Measurements from ENCODE around the gene TNFSF4. TPM values are rescaled to one million over a fixed set of nuclear protein-coding genes. Genes with fewer than 3 reads are reported as not detected.

Gene TNFSF4
- total RNA-seq, 1 donor from 2014 or later, result 7.2 TPM

- DNase-seq (ENCODE audit: low spot score), result no peak
These were observed 3.6 kb upstream of the TNFSF4 start for GRCh38 chr1:173210716-173211231.

- no peak for DNase-seq (ENCODE audit: low spot score)
These were observed 3.2 kb upstream of the TNFSF4 start for GRCh38 chr1:173210283-173210682.

- DNase-seq (ENCODE audit: low spot score), result no peak
These were observed 1.7 kb upstream of the TNFSF4 start for GRCh38 chr1:173208868-173209267.

- DNase-seq (ENCODE audit: low spot score), result no peak
These were observed 1.0 kb upstream of the TNFSF4 start for GRCh38 chr1:173208146-173208545.

- peak; percentile 26 for DNase-seq (ENCODE audit: low spot score)
These were observed 1.7 kb downstream of the TNFSF4 start for GRCh38 chr1:173205146-173206051.

- DNase-seq (ENCODE audit: low spot score), result no peak
These were observed 2.4 kb downstream of the TNFSF4 start for GRCh38 chr1:173204693-173205092.

- peak; percentile 78 for DNase-seq (ENCODE audit: low spot score)
These were observed 4.5 kb downstream of the TNFSF4 start for GRCh38 chr1:173202424-173203145.

GRCh38 chr1:173201969-173202368, 5.2 kb downstream of the TNFSF4 start:
- DNase-seq (ENCODE audit: low spot score), result no peak

- DNase-seq (ENCODE audit: low spot score), result no peak
These were observed 11.5 kb downstream of the TNFSF4 start for GRCh38 chr1:173195596-173196088.

- DNase-seq (ENCODE audit: low spot score), result peak; percentile 43
These were observed 13.5 kb downstream of the TNFSF4 start for GRCh38 chr1:173193639-173194038.

GRCh38 chr1:173191011-173191705, 16.0 kb downstream of the TNFSF4 start:
- DNase-seq (ENCODE audit: low spot score), result no peak

- peak; percentile 83 for DNase-seq (ENCODE audit: low spot score)
These were observed 16.8 kb downstream of the TNFSF4 start for GRCh38 chr1:173190101-173190936.

- DNase-seq (ENCODE audit: low spot score), result no peak
These were observed 19.4 kb downstream of the TNFSF4 start for GRCh38 chr1:173187671-173188237.

GRCh38 chr1:173181791-173182190, 25.3 kb downstream of the TNFSF4 start:
- DNase-seq (ENCODE audit: low spot score), result no peak

- no peak for DNase-seq (ENCODE audit: low spot score)
These were observed 30.9 kb downstream of the TNFSF4 start for GRCh38 chr1:173176246-173176645.

- no peak for DNase-seq (ENCODE audit: low spot score)
These were observed 31.5 kb downstream of the TNFSF4 start for GRCh38 chr1:173175514-173176145.

GRCh38 chr1:173173388-173173787, 33.7 kb downstream of the TNFSF4 start:
- DNase-seq (ENCODE audit: low spot score), result no peak

- DNase-seq (ENCODE audit: low spot score), result no peak
These were observed 36.0 kb downstream of the TNFSF4 start for GRCh38 chr1:173171152-173171551.

GRCh38 chr1:173168941-173169340, 38.2 kb downstream of the TNFSF4 start:
- DNase-seq (ENCODE audit: low spot score), result no peak

- DNase-seq (ENCODE audit: low spot score), result no peak
These were observed 42.4 kb downstream of the TNFSF4 start for GRCh38 chr1:173164686-173165085.

Data from umbilical cord (tissue), 2 donors.